Measurements from ENCODE around the gene UNC13B.
"Not testable (repeated sequence)": the region's sequence is repeated elsewhere in the genome, so short reads cannot be mapped to it uniquely, and the experiment has no call there.

The UNC13B gene

GRCh38 chr9:35395706-35396101, 233.9 kb downstream of the UNC13B start:
- DNase-seq: no peak

- DNase-seq: no peak
These were observed 234.9 kb downstream of the UNC13B start for GRCh38 chr9:35396560-35397215.

- no peak for DNase-seq
These were observed 235.4 kb downstream of the UNC13B start for GRCh38 chr9:35397216-35397698.

- no peak for DNase-seq
These were observed 236.1 kb downstream of the UNC13B start for GRCh38 chr9:35397923-35398322.

- DNase-seq: no peak
These were observed 237.0 kb downstream of the UNC13B start for GRCh38 chr9:35398651-35399335.

- no peak for DNase-seq
These were observed 243.1 kb downstream of the UNC13B start for GRCh38 chr9:35404865-35405264.

- peak; percentile 2 for DNase-seq
These were observed 244.6 kb downstream of the UNC13B start for GRCh38 chr9:35406183-35406959.

- DNase-seq: no peak
These were observed 246.0 kb downstream of the UNC13B start for GRCh38 chr9:35407846-35408245.

- not testable (repeated sequence) for DNase-seq
These were observed 247.6 kb downstream of the UNC13B start for GRCh38 chr9:35409434-35409833.

- DNase-seq: no peak
These were observed 253.1 kb downstream of the UNC13B start for GRCh38 chr9:35414889-35415288.

- DNase-seq: no peak
These were observed 253.7 kb downstream of the UNC13B start for GRCh38 chr9:35415402-35416097.

- no peak for DNase-seq
These were observed 254.3 kb downstream of the UNC13B start for GRCh38 chr9:35416098-35416427.

GRCh38 chr9:35422346-35422745, 260.5 kb downstream of the UNC13B start:
- no peak for DNase-seq

- no peak for DNase-seq
These were observed 260.9 kb downstream of the UNC13B start for GRCh38 chr9:35422753-35423152.

- DNase-seq: no peak
These were observed 261.7 kb downstream of the UNC13B start for GRCh38 chr9:35423499-35423898.

GRCh38 chr9:35424356-35425352, 262.8 kb downstream of the UNC13B start:
- DNase-seq: no peak

GRCh38 chr9:35426627-35427026, 264.8 kb downstream of the UNC13B start:
- DNase-seq: no peak

- no peak for DNase-seq
These were observed 269.7 kb downstream of the UNC13B start for GRCh38 chr9:35431467-35431866.

GRCh38 chr9:35432076-35432475, 270.3 kb downstream of the UNC13B start:
- no peak for DNase-seq

GRCh38 chr9:35436933-35437332, 275.1 kb downstream of the UNC13B start:
- no peak for DNase-seq

GRCh38 chr9:35446012-35446411, 284.2 kb downstream of the UNC13B start:
- no peak for DNase-seq

GRCh38 chr9:35448496-35448895, 286.7 kb downstream of the UNC13B start:
- DNase-seq: no peak

Data from stimulated activated naive CD4-positive, alpha-beta T cell treated with Interleukin-2 at 50 U/mL for 16 hours (primary cell).